ENCODE measurements around the gene CD8B2. TPM values are rescaled to one million over a fixed set of nuclear protein-coding genes. Genes with fewer than 3 reads are reported as not detected.

Gene CD8B2
- total RNA-seq (2022; extraction: Qiagen RNA extraction; ENCODE audit: low read depth), result not detected in 5 replicates

GRCh38 chr2:106486551-106487385, at the start of gene CD8B2:
Gene CD8B2 (plus strand): TSS chr2:106487364. CDS start chr2:106487427, 63 bp downstream.

DNA sequence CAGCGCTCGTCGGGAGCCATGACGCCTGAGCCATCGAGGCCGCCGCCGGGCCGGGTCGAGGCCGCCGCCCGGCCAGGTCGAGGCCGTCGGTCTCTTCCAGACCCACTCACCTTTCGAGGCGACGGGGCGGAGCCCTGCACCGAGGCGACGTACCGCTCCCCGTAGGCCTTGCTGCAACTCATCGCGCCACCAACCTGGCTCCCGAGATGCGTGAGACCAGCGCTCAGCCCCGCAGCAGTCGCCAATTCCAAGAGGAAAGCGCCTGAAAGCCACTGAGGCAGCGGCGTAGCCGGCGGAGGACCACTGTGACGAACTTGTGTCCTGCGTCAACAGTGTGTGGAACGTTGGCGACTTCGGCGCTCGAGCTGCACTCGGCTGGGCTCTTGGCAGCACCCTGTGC, 19.1 kb upstream of the CD8B2 start, which contains the start of gene RGPD3:
TSS of gene RGPD3 (minus strand) at position 307 of the 400 bp plus-strand sequence. CDS start at position 182, 125 bp downstream.

Other genes with a start within 250 kb of the CD8B2 start
- 0.07 to 0.19 TPM (median 0.10 TPM) in 5 replicates for gene RGPD3, start 19.0 kb upstream of the CD8B2 start, total RNA-seq (2022; extraction: Qiagen RNA extraction; ENCODE audit: low read depth)

Data from A549 treated with RU486 at 1 μM for 4 hours (cell line).